Uterus (tissue), 4 donors: Measurements from ENCODE around the gene CTNND2. TPM values are rescaled to one million over a fixed set of nuclear protein-coding genes. Genes with fewer than 3 reads are reported as not detected.

ENCODE experiments used
- DNase-seq, 2 donors: peaks; one replicate each; pipeline ENCODE4 v3.0.0-alpha.2; 2019 to 2020
- H3K27ac ChIP-seq, 2 donors: fragments of 200-600 bp; sonication (generic); 1 replicate in 1 of 2; 2 replicates in 1 of 2; pipeline ENCODE4 v1.5.1; 2016 to 2018
- H3K27me3 ChIP-seq, 2 donors: fragments of 200-600 bp; sonication (generic); one replicate each; pipeline ENCODE4 v1.5.1; 2018 to 2019; ENCODE audit warnings: control low read depth in 1 of 2
- H3K36me3 ChIP-seq, 2 donors: fragments of 200-600 bp; sonication (generic); one replicate each; pipeline ENCODE4 v1.5.1; 2019; ENCODE audit warnings: control low read depth in 1 of 2
- H3K4me1 ChIP-seq, 2 donors: fragments of 200-600 bp; sonication (generic); one replicate each; pipeline ENCODE4 v1.5.1; 2018 to 2019; ENCODE audit warnings: control low read depth in 1 of 2
- H3K4me3 ChIP-seq, 2 donors: fragments of 200-600 bp; sonication (generic); 1 replicate in 1 of 2; 2 replicates in 1 of 2; pipeline ENCODE4 v1.5.1; 2018 to 2019; ENCODE audit warnings: mild to moderate bottlenecking in 1 of 2
- H3K9me3 ChIP-seq, 2 donors: fragments of 200-600 bp; sonication (generic); one replicate each; pipeline ENCODE4 v1.5.1; 2019; ENCODE audit warnings: control low read depth in 1 of 2
- POLR2A ChIP-seq, 2 donors: fragments of 450-650 bp; IDR thresholded peaks; one replicate each; pipeline ENCODE4 v1.6.1; 2016; ENCODE audit warnings: antibody characterized with exemption in 2 of 2, mild to moderate bottlenecking in 1 of 2, moderate library complexity in 1 of 2
- intact Hi-C: fragments of 100-400 bp; cut with DNase I; formaldehyde crosslinking; loops from one replicate; pipeline ENCODE4 v1.15.1; 2023; ENCODE audit warnings: low total_unique reads
- total RNA-seq, 4 donors: library from RNA; depleted of rRNA in 3 of 4; stranded (reverse); fragments of >200 nt in 3 of 4; gene quantifications; one replicate each; pipeline versions ENCODE4 v1.1.0 to v1.2.4, GENCODE V29; 2014 to 2023
- TF ChIP-seq, protein P1 (sequence below), 4 experiments: fragments of 200-600 bp in 2 of 4; fragments of 450-650 bp in 2 of 4; sonication (generic) in 2 of 4; IDR thresholded peaks; one replicate each; pipeline ENCODE4 v1.5.1; 2016 to 2019; ENCODE audit warnings: antibody characterized with exemption in 4 of 4, mild to moderate bottlenecking in 2 of 4, moderate library complexity in 1 of 4
- donor health status: DM: yes; HTN: yes; CAD: no.

Gene CTNND2
- total RNA-seq, 4 donors from 2014 or later: 0.49 to 1.2 TPM; not detected in 2

DNA sequence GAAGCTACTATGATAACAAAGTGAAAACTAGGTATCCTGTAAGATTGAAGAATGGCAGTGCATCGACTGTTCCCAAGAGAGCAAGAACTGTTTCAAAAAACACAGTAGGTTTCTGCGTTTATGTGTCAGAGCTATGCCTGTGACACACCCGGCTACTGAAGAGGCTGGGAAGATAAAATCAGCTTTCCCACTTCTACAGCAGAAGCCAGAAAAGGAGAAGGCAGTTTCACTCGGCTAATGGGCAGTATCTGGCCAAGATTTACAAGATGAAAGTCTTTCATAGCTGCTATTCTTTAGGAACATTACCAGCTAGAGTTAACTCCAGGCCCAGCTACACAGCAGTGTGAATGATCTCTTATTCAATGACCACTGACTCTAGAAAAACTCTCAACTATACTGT, 195.2 kb downstream of the CTNND2 start:
- no peak for TF ChIP-seq POLR2A (IDR thresholded peaks at IDR 0.05)
- TF ChIP-seq, protein P1, sequence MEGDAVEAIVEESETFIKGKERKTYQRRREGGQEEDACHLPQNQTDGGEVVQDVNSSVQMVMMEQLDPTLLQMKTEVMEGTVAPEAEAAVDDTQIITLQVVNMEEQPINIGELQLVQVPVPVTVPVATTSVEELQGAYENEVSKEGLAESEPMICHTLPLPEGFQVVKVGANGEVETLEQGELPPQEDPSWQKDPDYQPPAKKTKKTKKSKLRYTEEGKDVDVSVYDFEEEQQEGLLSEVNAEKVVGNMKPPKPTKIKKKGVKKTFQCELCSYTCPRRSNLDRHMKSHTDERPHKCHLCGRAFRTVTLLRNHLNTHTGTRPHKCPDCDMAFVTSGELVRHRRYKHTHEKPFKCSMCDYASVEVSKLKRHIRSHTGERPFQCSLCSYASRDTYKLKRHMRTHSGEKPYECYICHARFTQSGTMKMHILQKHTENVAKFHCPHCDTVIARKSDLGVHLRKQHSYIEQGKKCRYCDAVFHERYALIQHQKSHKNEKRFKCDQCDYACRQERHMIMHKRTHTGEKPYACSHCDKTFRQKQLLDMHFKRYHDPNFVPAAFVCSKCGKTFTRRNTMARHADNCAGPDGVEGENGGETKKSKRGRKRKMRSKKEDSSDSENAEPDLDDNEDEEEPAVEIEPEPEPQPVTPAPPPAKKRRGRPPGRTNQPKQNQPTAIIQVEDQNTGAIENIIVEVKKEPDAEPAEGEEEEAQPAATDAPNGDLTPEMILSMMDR (IDR thresholded peaks at IDR 0.05): no peak
- intact Hi-C loops: no loop called here
- no peak overlapping the region for H3K4me3 ChIP-seq

GRCh38 chr5:11704916-11705315, 199.3 kb downstream of the CTNND2 start:
- H3K27me3 ChIP-seq: no peaks in the 10 kb centered on the region
- no peak for DNase-seq
- H3K36me3 ChIP-seq: no peaks in the 10 kb centered on the region
- no peaks in the 10 kb centered on the region for H3K9me3 ChIP-seq
- intact Hi-C loops: no loop called here
- H3K4me3 ChIP-seq: no peak overlapping the region
- H3K4me1 ChIP-seq: no peaks in the 10 kb centered on the region
- no peak for TF ChIP-seq POLR2A (IDR thresholded peaks at IDR 0.05)
- TF ChIP-seq, protein P1 (IDR thresholded peaks at IDR 0.05): no peak
- no peak overlapping the region for H3K27ac ChIP-seq

More for the DNA sequence above, 195.2 kb downstream of the CTNND2 start:
- no peaks in the 10 kb centered on the region for H3K9me3 ChIP-seq
- no peaks in the 10 kb centered on the region for H3K27me3 ChIP-seq
- no peak for DNase-seq
- no peaks in the 10 kb centered on the region for H3K4me1 ChIP-seq
- H3K27ac ChIP-seq: no peak overlapping the region
- H3K36me3 ChIP-seq: no peaks in the 10 kb centered on the region

GRCh38 chr5:11700391-11700790, 203.9 kb downstream of the CTNND2 start:
- TF ChIP-seq, protein P1 (IDR thresholded peaks at IDR 0.05): no peak
- no peak for TF ChIP-seq POLR2A (IDR thresholded peaks at IDR 0.05)
- intact Hi-C loops: no loop called here
- Histone ChIP-seq H3K27me3 (no peaks in the 10 kb centered on the region), H3K9me3 (no peaks in the 10 kb centered on the region), H3K27ac (no peak overlapping the region), H3K4me1 (no peaks in the 10 kb centered on the region), H3K4me3 (no peak overlapping the region), H3K36me3 (no peaks in the 10 kb centered on the region)
- no peak for DNase-seq

- Histone ChIP-seq H3K4me1 (no peaks in the 10 kb centered on the region), H3K27ac (no peak overlapping the region), H3K9me3 (no peaks in the 10 kb centered on the region), H3K27me3 (no peaks in the 10 kb centered on the region), H3K36me3 (no peaks in the 10 kb centered on the region), H3K4me3 (no peak overlapping the region)
- intact Hi-C loops: no loop called here
- TF ChIP-seq POLR2A (IDR thresholded peaks at IDR 0.05): no peak
- TF ChIP-seq, protein P1 (IDR thresholded peaks at IDR 0.05): no peak
- no peak for DNase-seq
These were observed 211.6 kb downstream of the CTNND2 start for GRCh38 chr5:11692636-11693035.

- intact Hi-C loops: no loop called here
- TF ChIP-seq, protein P1 (IDR thresholded peaks at IDR 0.05): no peak
- TF ChIP-seq POLR2A (IDR thresholded peaks at IDR 0.05): no peak
- H3K4me3 ChIP-seq: no peak overlapping the region
- no peaks in the 10 kb centered on the region for H3K4me1 ChIP-seq
- H3K27me3 ChIP-seq: no peaks in the 10 kb centered on the region
- H3K27ac ChIP-seq: no peak overlapping the region
- no peaks in the 10 kb centered on the region for H3K9me3 ChIP-seq
- H3K36me3 ChIP-seq: no peaks in the 10 kb centered on the region
- DNase-seq: no peak
These were observed 216.7 kb downstream of the CTNND2 start for GRCh38 chr5:11687498-11687897.
